ENCODE measurements around the gene EDN3.

DNA sequence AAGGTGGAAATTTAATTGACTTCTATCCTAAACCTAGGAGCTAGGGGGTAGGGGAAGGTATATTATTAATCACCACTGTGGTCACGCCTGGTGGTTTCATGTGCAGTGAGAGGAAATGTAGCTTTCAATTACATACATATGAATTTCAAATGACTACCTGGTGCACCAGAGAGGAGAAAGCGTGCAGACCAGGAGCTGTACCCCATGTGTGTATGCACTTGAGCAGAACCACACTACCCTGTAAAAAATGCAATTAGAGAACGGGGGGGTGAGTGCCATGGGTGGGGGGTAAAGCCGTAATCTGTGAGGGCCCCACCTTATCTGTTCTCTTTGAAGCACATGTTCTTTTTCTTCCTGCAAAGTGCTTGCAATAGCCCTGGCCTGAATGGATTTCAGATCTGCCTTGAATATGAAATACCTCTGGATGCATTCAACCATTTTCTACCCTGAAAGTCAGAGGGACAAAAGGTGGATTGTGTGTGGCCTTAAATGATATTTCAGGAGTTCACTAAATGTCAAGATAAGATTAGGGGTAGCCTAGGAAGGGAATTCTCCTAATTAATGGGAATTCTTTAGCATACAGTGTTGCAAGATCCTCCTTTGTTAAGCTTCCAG lies 30.9 kb upstream of the EDN3 start:
- no peak for TF ChIP-seq POLR2A (IDR thresholded peaks at IDR 0.05; ENCODE audit: low read depth)
- no peak for TF ChIP-seq CTCF (IDR thresholded peaks at IDR 0.05)
- TF ChIP-seq EP300 (IDR thresholded peaks at IDR 0.05) = no peak
